Common myeloid progenitor, CD34-positive (primary cell): ENCODE measurements around the gene HTR3A.

ENCODE experiments used
- CTCF ChIA-PET: fragments of 350-600 bp; sonication (Branson Sonifier 250); formaldehyde crosslinking; loops from one replicate; lab custom pipeline; 2021; ENCODE audit warnings: antibody characterized with exemption; lab: Charles Lee
- POLR2A ChIA-PET: fragments of 350-600 bp; sonication (Branson Sonifier 250); formaldehyde crosslinking; loops from one replicate; lab custom pipeline; 2021; ENCODE audit warnings: antibody characterized with exemption; lab: Charles Lee
- DNase-seq, 3 donors: peaks; one replicate each; pipeline versions ENCODE4 v3.0.0 to v3.0.0-alpha.2; 2013
- H3K27ac ChIP-seq, 2 experiments: 1 replicate in 1 of 2; 2 replicates in 1 of 2; pipeline ENCODE4 v1.7.0; 2013; ENCODE audit warnings: inconsistent platforms in 2 of 2, low read length in 2 of 2, mild to moderate bottlenecking in 2 of 2, low read depth in 1 of 2, moderate library complexity in 1 of 2; ENCODE audit not compliant: severe bottlenecking in 2 of 2, insufficient read depth in 1 of 2, poor library complexity in 1 of 2
- H3K27me3 ChIP-seq, 5 experiments: replicated peaks in 2 of 5; 1 replicate in 3 of 5; 2 replicates in 2 of 5; pipeline versions ENCODE4 v1.6.1 to v1.7.0; 2013; ENCODE audit warnings: low read length in 4 of 5, mild to moderate bottlenecking in 2 of 5, moderate library complexity in 2 of 5, inconsistent platforms in 1 of 5; ENCODE audit not compliant: insufficient read depth in 5 of 5, control insufficient read depth in 4 of 5
- H3K36me3 ChIP-seq, 4 experiments: 1 replicate in 2 of 4; 2 replicates in 2 of 4; pipeline versions ENCODE4 v1.6.1 to v1.7.0; 2013; ENCODE audit warnings: low read length in 3 of 4, control low read depth in 1 of 4, mild to moderate bottlenecking in 1 of 4; ENCODE audit not compliant: control insufficient read depth in 4 of 4, insufficient read depth in 4 of 4
- H3K4me1 ChIP-seq, 4 experiments: 1 replicate in 3 of 4; 2 replicates in 1 of 4; pipeline versions ENCODE4 v1.6.1 to v1.7.1; 2013; ENCODE audit warnings: low read length in 3 of 4, mild to moderate bottlenecking in 3 of 4, control low read depth in 1 of 4, inconsistent platforms in 1 of 4, moderate library complexity in 1 of 4; ENCODE audit not compliant: control insufficient read depth in 4 of 4, insufficient read depth in 4 of 4; ENCODE audit errors: control extremely low read depth in 1 of 4
- H3K4me3 ChIP-seq, 7 experiments: 1 replicate in 4 of 7; 2 replicates in 3 of 7; pipeline versions ENCODE4 v1.5.1 to v1.7.0; 2013; ENCODE audit warnings: mild to moderate bottlenecking in 7 of 7, low read length in 6 of 7, moderate library complexity in 6 of 7, inconsistent platforms in 2 of 7, low read depth in 2 of 7, control low read depth in 1 of 7; ENCODE audit not compliant: insufficient read depth in 4 of 7, control insufficient read depth in 1 of 7; ENCODE audit errors: extremely low read depth in 1 of 7
- H3K9me3 ChIP-seq, 5 experiments: 1 replicate in 4 of 5; 2 replicates in 1 of 5; pipeline versions ENCODE4 v1.6.1 to v1.7.1; 2013; ENCODE audit warnings: low read length in 4 of 5, mild to moderate bottlenecking in 2 of 5, inconsistent platforms in 1 of 5, low read depth in 1 of 5, moderate library complexity in 1 of 5; ENCODE audit not compliant: control insufficient read depth in 4 of 5, insufficient read depth in 2 of 5; ENCODE audit errors: control extremely low read depth in 1 of 5
- WGBS: methylation state at CpG from one replicate; pipeline ENCODE4 v1.1.5; 2013; ENCODE audit not compliant: insufficient coverage; 5-methylcytosine and 5-hydroxymethylcytosine counted together

The HTR3A gene

DNA sequence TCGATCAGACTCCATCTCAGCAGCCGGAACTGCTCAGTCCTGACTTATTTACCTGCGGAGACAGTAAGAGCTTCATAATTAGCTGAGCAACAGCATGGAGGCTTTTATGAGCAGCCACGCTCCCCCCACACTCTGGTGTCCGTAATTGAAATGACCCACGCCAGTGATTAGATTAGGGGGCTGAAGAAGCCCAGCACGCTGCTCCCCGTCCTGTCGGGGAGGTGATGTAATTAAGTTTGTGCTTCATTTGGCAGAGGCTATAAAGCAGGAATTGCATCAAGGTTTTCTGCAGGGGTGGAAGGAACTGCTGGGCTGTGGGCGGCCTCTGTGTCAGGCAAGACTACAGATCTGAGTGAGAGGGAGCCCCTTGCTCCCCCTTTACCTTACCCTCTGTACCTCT, 22.8 kb upstream of the HTR3A start:
- H3K36me3 ChIP-seq: no peaks in the 10 kb centered on the region
- WGBS: 97% methylated on average over 5 of the region's 10 CpGs
- ChIA-PET CTCF (no interaction called here), POLR2A (no interaction called here)
- H3K27ac ChIP-seq: no peak overlapping the region
- H3K4me3 ChIP-seq: no peak overlapping the region
- H3K9me3 ChIP-seq: no peaks in the 10 kb centered on the region
- peaks cover 0 to 4% (median 0%) of the 10 kb centered on the region in 4 experiments for H3K4me1 ChIP-seq
- H3K27me3 ChIP-seq: peaks cover 0 to 14% (median 5%) of the 10 kb centered on the region in 5 experiments
- no peak for DNase-seq

DNA sequence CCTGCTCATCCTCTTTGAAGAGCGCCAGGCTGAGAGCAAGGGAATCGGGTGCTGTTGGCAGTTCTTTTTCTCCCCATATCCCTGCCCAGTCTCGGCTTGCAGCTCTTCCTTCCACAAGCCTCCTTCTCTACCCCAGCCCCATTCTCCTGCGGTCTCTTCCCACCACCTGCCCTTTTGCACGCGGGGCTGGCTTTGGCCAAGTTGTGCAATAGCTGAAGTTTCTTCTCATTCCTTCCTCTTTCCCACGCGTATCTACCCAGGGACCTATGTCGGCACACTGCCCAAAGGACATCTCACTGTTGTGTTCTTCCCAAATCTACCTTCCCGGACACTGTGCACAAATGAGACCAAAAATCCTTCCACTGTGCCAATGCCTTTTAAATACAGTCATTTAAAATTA, 22.3 kb upstream of the HTR3A start:
- CTCF ChIA-PET: no interaction called here
- peaks cover 0 to 4% (median 0%) of the 10 kb centered on the region in 4 experiments for H3K4me1 ChIP-seq
- H3K4me3 ChIP-seq: no peak overlapping the region
- no peaks in the 10 kb centered on the region for H3K9me3 ChIP-seq
- no peak overlapping the region for H3K27ac ChIP-seq
- H3K27me3 ChIP-seq: peaks cover 0 to 14% (median 5%) of the 10 kb centered on the region in 5 experiments
- no peaks in the 10 kb centered on the region for H3K36me3 ChIP-seq
- 55% methylated on average over 9 of the region's 10 CpGs for WGBS
- DNase-seq: peak in 2 of 3 donors; percentile 2 to 5
- POLR2A ChIA-PET: no interaction called here

- Histone ChIP-seq H3K4me3 (no peak overlapping the region), H3K36me3 (no peaks in the 10 kb centered on the region), H3K4me1 (peaks cover 0 to 4% (median 0%) of the 10 kb centered on the region in 4 experiments), H3K27me3 (peaks cover 2 to 14% (median 5%) of the 10 kb centered on the region in 5 experiments), H3K9me3 (no peaks in the 10 kb centered on the region), H3K27ac (no peak overlapping the region)
- DNase-seq: no peak
- 78% methylated on average over 6 of the region's 6 CpGs for WGBS
- ChIA-PET CTCF (no interaction called here), POLR2A (no interaction called here)
Measured at GRCh38 chr11:113954235-113954634, 20.7 kb upstream of the HTR3A start.

DNA sequence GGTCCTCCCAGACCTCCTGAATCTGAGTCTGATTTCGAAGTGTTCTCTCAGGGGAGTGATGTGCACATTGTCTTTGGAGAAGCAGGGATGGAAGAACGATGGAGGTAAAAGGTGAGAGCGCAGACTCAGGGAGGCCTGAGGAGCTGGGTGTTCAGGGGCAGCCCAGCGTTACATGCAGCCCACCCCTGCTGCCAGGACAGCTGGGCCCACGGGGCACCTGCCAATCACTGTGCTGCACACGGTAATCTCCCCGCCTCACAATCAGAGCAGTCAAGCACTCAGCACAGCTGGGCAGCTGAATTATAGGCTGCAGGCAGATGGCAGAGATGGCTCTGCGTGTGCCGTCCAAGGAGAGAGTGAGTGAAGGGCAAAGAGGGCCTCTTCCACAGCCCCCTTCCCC, 17.9 kb upstream of the HTR3A start:
- DNase-seq: no peak
- H3K27me3 ChIP-seq: peaks cover 2 to 8% (median 5%) of the 10 kb centered on the region in 5 experiments
- ChIA-PET CTCF (interaction anchor here (1.4 kb wide), 1 partner anchor 18 kb away, joined by 3 read pairs; no protein-coding TSS in a partner anchor), POLR2A (no interaction called here)
- no peaks in the 10 kb centered on the region for H3K36me3 ChIP-seq
- H3K9me3 ChIP-seq: no peaks in the 10 kb centered on the region
- H3K4me1 ChIP-seq: peaks cover 0 to 4% (median 2%) of the 10 kb centered on the region in 4 experiments
- H3K27ac ChIP-seq: no peak overlapping the region
- H3K4me3 ChIP-seq: no peak overlapping the region
- 87% methylated on average over 5 of the region's 9 CpGs for WGBS

DNA sequence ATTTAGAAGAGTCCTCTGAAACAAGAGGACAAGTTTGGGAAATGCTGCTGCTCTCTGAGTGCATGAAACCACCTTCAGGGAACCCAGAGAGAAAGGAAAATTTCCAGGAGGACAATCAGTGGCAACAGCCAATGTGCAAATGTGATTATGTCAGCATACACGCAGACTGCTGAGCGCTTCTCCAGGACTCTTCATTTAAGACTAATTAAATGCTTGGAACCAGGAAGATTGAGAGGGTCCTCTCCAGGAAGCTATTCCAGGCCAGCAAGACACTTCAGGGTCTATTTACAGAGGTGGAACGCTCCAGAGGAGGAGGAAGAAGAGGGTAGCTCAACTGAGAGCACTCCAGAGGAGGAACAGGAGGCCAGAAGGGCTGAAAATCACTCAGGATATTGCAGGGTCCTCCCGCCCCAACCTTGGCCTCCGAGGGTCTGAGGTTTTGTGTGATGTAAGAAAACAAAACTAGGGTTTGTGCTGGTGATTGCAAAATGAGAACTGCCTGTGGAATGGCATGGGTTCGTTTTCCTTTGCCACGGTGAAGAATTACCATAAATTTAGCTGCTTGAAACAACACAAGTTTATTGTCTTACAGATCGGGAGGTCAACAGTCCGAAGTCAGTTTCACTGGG, 14.1 kb upstream of the HTR3A start:
- no peaks in the 10 kb centered on the region for H3K9me3 ChIP-seq
- ChIA-PET POLR2A (no interaction called here), CTCF (interaction anchor here (0.7 kb wide), 1 partner anchor 30 kb away, joined by 3 read pairs; no protein-coding TSS in a partner anchor)
- no peak for DNase-seq
- 71% methylated on average over 7 of the region's 9 CpGs for WGBS
- H3K36me3 ChIP-seq: no peaks in the 10 kb centered on the region
- H3K4me3 ChIP-seq: no peak overlapping the region
- no peak overlapping the region for H3K27ac ChIP-seq
- H3K27me3 ChIP-seq: peaks cover 0 to 7% (median 2%) of the 10 kb centered on the region in 5 experiments
- peaks cover 0 to 3% (median 0%) of the 10 kb centered on the region in 4 experiments for H3K4me1 ChIP-seq

DNA sequence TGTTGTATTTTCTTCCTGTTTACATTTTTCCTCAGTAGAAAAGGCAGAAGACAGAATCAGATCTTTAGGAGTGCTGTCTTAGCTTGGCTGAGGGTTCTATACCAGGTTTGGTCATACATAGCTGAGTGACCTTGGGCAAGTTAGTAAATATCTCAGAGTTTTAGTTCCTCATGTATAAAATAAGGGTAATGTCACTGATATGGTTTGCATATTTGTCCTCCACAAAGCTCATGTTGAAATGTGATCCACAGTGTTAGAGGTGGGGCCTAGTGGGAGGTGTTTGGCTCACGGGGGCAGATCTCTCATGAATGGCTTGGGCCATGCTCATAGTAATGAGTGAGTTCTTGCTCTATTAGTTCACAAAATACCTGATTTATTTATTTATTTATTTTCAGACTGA, 7.5 kb upstream of the HTR3A start:
- DNase-seq: no peak
- Histone ChIP-seq H3K4me1 (no peaks in the 10 kb centered on the region), H3K9me3 (no peaks in the 10 kb centered on the region), H3K36me3 (no peaks in the 10 kb centered on the region), H3K27me3 (peaks cover 0 to 5% (median 2%) of the 10 kb centered on the region in 5 experiments), H3K27ac (no peak overlapping the region), H3K4me3 (no peak overlapping the region)
- WGBS: no CpG with 5 or more reads among the region's 1 CpG
- ChIA-PET CTCF (no interaction called here), POLR2A (no interaction called here)

DNA sequence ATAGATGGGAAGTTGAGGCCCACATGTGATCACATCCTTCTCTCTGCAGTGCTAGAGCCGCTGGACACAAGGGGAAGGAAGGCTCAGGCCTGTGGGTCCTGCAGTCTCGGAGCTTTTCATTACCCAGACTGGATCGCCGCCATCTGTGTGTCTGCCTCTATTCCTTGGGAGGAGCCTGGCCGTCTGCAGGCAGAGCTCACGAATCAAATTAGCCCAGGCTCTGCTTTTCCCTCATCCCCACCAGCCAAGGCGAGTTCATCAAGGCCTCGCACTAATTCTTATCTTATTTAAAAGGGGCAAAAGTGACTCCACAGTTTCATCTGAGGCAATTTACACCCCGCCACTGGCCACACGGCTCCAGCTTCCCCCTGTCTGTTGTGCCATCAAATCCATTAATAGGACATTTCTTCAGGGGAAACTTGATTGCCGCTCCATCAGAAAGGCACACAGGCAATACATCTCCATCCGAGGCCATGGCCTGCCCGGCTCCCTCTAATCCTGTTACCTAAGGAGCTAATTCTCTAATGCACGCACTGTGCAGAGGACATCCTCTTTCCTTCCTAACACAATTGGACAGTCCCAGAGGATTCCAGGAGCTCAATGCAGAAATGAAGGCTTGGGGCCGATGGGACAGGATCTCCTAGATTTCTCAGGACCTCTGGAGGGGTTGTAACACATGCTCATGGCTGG, 3.3 kb upstream of the HTR3A start:
- Histone ChIP-seq H3K9me3 (no peaks in the 10 kb centered on the region), H3K27ac (no peak overlapping the region), H3K4me3 (no peak overlapping the region), H3K4me1 (peaks cover 0 to 2% (median 0%) of the 10 kb centered on the region in 4 experiments), H3K27me3 (peaks cover 0 to 8% (median 3%) of the 10 kb centered on the region in 5 experiments), H3K36me3 (no peaks in the 10 kb centered on the region)
- DNase-seq: no peak
- 97% methylated on average over 15 of the region's 15 CpGs for WGBS
- POLR2A ChIA-PET: no interaction called here
- CTCF ChIA-PET: no interaction called here
